HepG2 (cell line): ENCODE results near the gene PDE6C. TPM values are rescaled to one million over a fixed set of nuclear protein-coding genes. Genes with fewer than 3 reads are reported as not detected.
A peak's percentile ranks its signal among the peaks of the same experiment; 100 is the strongest.

Source experiments
- CCDC6 ChIP-seq: sonication (generic); formaldehyde crosslinking; IDR thresholded peaks from 2 replicates; pipeline ENCODE4 v1.8.1; 2022; ENCODE audit warnings: mild to moderate bottlenecking, missing genetic modification reagents, moderate library complexity
- DRAP1 ChIP-seq: IDR thresholded peaks from 2 replicates; pipeline ENCODE4 v1.6.1; 2016; ENCODE audit warnings: missing genetic modification reagents, missing compliant biosample characterization
- ELF3 ChIP-seq: IDR thresholded peaks from 2 replicates; pipeline ENCODE4 v1.6.1; 2016; ENCODE audit warnings: missing genetic modification reagents, missing compliant biosample characterization
- HNF1B ChIP-seq: sonication (generic); formaldehyde crosslinking; IDR thresholded peaks from 2 replicates; pipeline ENCODE4 v1.5.1; 2020; ENCODE audit warnings: mild to moderate bottlenecking, moderate library complexity, missing genetic modification reagents
- NFIC ChIP-seq: IDR thresholded peaks from 2 replicates; pipeline ENCODE4 v1.6.1; 2012; ENCODE audit warnings: mild to moderate bottlenecking, low read length, inconsistent platforms
- POLR2AphosphoS2 ChIP-seq: IDR thresholded peaks from 2 replicates; pipeline ENCODE4 v1.6.1; 2011; ENCODE audit warnings: low read depth, low read length, improper control_type of control experiment
- RCOR2 ChIP-seq: IDR thresholded peaks from 2 replicates; pipeline ENCODE4 v1.6.1; 2016; ENCODE audit warnings: missing biosample characterization, missing genetic modification reagents
- RXRB ChIP-seq: IDR thresholded peaks from 2 replicates; pipeline ENCODE4 v1.6.1; 2016; ENCODE audit warnings: borderline replicate concordance, missing genetic modification reagents, missing compliant biosample characterization
- SAP130 ChIP-seq: IDR thresholded peaks from 2 replicates; pipeline ENCODE4 v1.6.1; 2016; ENCODE audit warnings: low read depth
- SATB2 ChIP-seq: sonication (generic); formaldehyde crosslinking; IDR thresholded peaks from 2 replicates; pipeline ENCODE4 v1.5.0; 2020; ENCODE audit warnings: missing genetic modification reagents
- STAT5B ChIP-seq: sonication (generic); formaldehyde crosslinking; IDR thresholded peaks from 2 replicates; pipeline ENCODE4 v1.4.0; 2020; ENCODE audit warnings: missing genetic modification reagents
- ZBTB21 ChIP-seq: sonication (generic); formaldehyde crosslinking; IDR thresholded peaks from 2 replicates; pipeline ENCODE4 v1.4.0; 2020; ENCODE audit warnings: missing genetic modification reagents
- ZBTB8A ChIP-seq: sonication (generic); formaldehyde crosslinking; IDR thresholded peaks from 2 replicates; pipeline ENCODE4 v1.4.0; 2020; ENCODE audit warnings: mild to moderate bottlenecking, low read depth, missing genetic modification reagents, borderline replicate concordance
- ZNF430 ChIP-seq: sonication (generic); formaldehyde crosslinking; IDR thresholded peaks from 2 replicates; pipeline ENCODE4 v1.9.0; 2021; ENCODE audit warnings: mild to moderate bottlenecking, missing genetic modification reagents
- ZNF547 ChIP-seq: sonication (generic); formaldehyde crosslinking; IDR thresholded peaks from 2 replicates; pipeline ENCODE4 v1.5.1; 2020; ENCODE audit warnings: mild to moderate bottlenecking, missing genetic modification reagents
- ZNF549 ChIP-seq: sonication (generic); formaldehyde crosslinking; IDR thresholded peaks from 2 replicates; pipeline ENCODE4 v1.5.0; 2020; ENCODE audit warnings: missing genetic modification reagents
- ZNF672 ChIP-seq: sonication (generic); formaldehyde crosslinking; IDR thresholded peaks from 2 replicates; pipeline ENCODE4 v1.8.1; 2022; ENCODE audit warnings: missing genetic modification reagents
- ZSCAN30 ChIP-seq: sonication (generic); formaldehyde crosslinking; IDR thresholded peaks from 2 replicates; pipeline ENCODE4 v1.5.0; 2020; ENCODE audit warnings: mild to moderate bottlenecking, missing genetic modification reagents
- polyA plus RNA-seq, 8 experiments: library from polyadenylated mRNA; depleted of rRNA in 3 of 8; stranded (reverse) in 7 of 8; unstranded in 1 of 8; fragments of >200 nt; fragmentation: Illumina TruSeq in 4 of 8; extraction: Trizol in 4 of 8; gene quantifications; 2 replicates each; pipeline versions ENCODE4 v1.2.1 to v1.2.3, GENCODE V29; 2011 to 2016; ENCODE audit warnings: low read depth in 4 of 8, missing spikeins in 1 of 8, mixed read lengths in 1 of 8; ENCODE audit not compliant: insufficient read depth in 1 of 8
- total RNA-seq, 5 experiments: library from RNA; depleted of rRNA; stranded (reverse); fragments of >200 nt; fragmentation: Illumina TruSeq; extraction: Trizol; gene quantifications; 2 replicates each; pipeline ENCODE4 v1.2.3, GENCODE V29; 2016; ENCODE audit warnings: low read depth in 1 of 5
- TF ChIP-seq, protein P1 (sequence below), 2 experiments: fragments of 450-650 bp in 1 of 2; sonication (generic) in 1 of 2; formaldehyde crosslinking in 1 of 2; IDR thresholded peaks; 2 replicates each; pipeline versions ENCODE4 v1.6.1 to v1.8.0; 2016 to 2022; ENCODE audit warnings: antibody characterized with exemption in 1 of 2, mild to moderate bottlenecking in 1 of 2, missing genetic modification reagents in 1 of 2
- TF ChIP-seq, protein P2 (sequence below), 2 experiments: fragments of 450-650 bp in 1 of 2; sonication (generic) in 1 of 2; formaldehyde crosslinking; IDR thresholded peaks; 2 replicates each; pipeline versions ENCODE4 v1.5.0 to v1.8.0; 2020 to 2022; ENCODE audit warnings: mild to moderate bottlenecking in 1 of 2, missing genetic modification reagents in 1 of 2

The PDE6C gene
- total and polyA plus RNA-seq, 2 of the 13 experiments (the other 11 are each of a cell fraction or from before 2014, with no cell fraction given), result 0.64 TPM; not detected in 1

- TF ChIP-seq, protein P1, sequence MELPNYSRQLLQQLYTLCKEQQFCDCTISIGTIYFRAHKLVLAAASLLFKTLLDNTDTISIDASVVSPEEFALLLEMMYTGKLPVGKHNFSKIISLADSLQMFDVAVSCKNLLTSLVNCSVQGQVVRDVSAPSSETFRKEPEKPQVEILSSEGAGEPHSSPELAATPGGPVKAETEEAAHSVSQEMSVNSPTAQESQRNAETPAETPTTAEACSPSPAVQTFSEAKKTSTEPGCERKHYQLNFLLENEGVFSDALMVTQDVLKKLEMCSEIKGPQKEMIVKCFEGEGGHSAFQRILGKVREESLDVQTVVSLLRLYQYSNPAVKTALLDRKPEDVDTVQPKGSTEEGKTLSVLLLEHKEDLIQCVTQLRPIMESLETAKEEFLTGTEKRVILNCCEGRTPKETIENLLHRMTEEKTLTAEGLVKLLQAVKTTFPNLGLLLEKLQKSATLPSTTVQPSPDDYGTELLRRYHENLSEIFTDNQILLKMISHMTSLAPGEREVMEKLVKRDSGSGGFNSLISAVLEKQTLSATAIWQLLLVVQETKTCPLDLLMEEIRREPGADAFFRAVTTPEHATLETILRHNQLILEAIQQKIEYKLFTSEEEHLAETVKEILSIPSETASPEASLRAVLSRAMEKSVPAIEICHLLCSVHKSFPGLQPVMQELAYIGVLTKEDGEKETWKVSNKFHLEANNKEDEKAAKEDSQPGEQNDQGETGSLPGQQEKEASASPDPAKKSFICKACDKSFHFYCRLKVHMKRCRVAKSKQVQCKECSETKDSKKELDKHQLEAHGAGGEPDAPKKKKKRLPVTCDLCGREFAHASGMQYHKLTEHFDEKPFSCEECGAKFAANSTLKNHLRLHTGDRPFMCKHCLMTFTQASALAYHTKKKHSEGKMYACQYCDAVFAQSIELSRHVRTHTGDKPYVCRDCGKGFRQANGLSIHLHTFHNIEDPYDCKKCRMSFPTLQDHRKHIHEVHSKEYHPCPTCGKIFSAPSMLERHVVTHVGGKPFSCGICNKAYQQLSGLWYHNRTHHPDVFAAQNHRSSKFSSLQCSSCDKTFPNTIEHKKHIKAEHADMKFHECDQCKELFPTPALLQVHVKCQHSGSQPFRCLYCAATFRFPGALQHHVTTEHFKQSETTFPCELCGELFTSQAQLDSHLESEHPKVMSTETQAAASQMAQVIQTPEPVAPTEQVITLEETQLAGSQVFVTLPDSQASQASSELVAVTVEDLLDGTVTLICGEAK (IDR thresholded peaks at IDR 0.05), result no peak
- TF ChIP-seq, protein P1 (CRISPR knock-in tag; IDR thresholded peaks at IDR 0.05), result no peak
- no peak for TF ChIP-seq ZNF430
- 0 out of 2 replicates have a peak, but pooled peaks have one; percentile 6 for TF ChIP-seq HNF1B (CRISPR knock-in tag)
- no peak for TF ChIP-seq RCOR2 (CRISPR knock-in tag)
- no peak for TF ChIP-seq ZNF549 (CRISPR knock-in tag)
- TF ChIP-seq, protein P2, sequence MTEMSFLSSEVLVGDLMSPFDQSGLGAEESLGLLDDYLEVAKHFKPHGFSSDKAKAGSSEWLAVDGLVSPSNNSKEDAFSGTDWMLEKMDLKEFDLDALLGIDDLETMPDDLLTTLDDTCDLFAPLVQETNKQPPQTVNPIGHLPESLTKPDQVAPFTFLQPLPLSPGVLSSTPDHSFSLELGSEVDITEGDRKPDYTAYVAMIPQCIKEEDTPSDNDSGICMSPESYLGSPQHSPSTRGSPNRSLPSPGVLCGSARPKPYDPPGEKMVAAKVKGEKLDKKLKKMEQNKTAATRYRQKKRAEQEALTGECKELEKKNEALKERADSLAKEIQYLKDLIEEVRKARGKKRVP (CRISPR knock-in tag; IDR thresholded peaks at IDR 0.05), result peak in 1 of 2 experiments; percentile 89; a peak in 2 of 4 replicates
- no peak; the same call in 1 of the 2 replicates for TF ChIP-seq NFIC
- TF ChIP-seq ELF3, result peak; percentile 41; the same call in 1 of the 2 replicates
- no peak for TF ChIP-seq ZNF672 (CRISPR knock-in tag)
- TF ChIP-seq DRAP1, result 0 out of 2 replicates have a peak, but pooled peaks have one; percentile 16
- TF ChIP-seq ZBTB21 (CRISPR knock-in tag), result no peak
- TF ChIP-seq SATB2 (CRISPR knock-in tag), result peak; percentile 38; the same call in 1 of the 2 replicates
- TF ChIP-seq ZBTB8A (CRISPR knock-in tag), result no peak
- no peak for TF ChIP-seq ZNF547 (CRISPR knock-in tag)
- TF ChIP-seq ZSCAN30, result no peak
- peak; percentile 7; the same call in 1 of the 2 replicates for TF ChIP-seq SAP130 (CRISPR knock-in tag)
- TF ChIP-seq CCDC6 (CRISPR knock-in tag), result no peak
- TF ChIP-seq POLR2AphosphoS2, result no peak
- TF ChIP-seq STAT5B (CRISPR knock-in tag), result no peak
- no peak for TF ChIP-seq RXRB (CRISPR knock-in tag)
These were observed 10.6 kb upstream of the PDE6C start (continued) for GRCh38 chr10:93601774-93602162.
